NB4 (cell line): ENCODE results near the gene CPNE4.

ENCODE experiments used
- POLR2A ChIP-seq: IDR thresholded peaks from 2 replicates; pipeline ENCODE4 v1.6.1; 2011; ENCODE audit warnings: mild to moderate bottlenecking; ENCODE audit not compliant: insufficient read length; ENCODE audit errors: extremely low read depth
- TF ChIP-seq, protein P1 (sequence below): IDR thresholded peaks from one replicate; pipeline ENCODE4 v1.5.1; 2012; ENCODE audit warnings: low read depth, low read length

DNA sequence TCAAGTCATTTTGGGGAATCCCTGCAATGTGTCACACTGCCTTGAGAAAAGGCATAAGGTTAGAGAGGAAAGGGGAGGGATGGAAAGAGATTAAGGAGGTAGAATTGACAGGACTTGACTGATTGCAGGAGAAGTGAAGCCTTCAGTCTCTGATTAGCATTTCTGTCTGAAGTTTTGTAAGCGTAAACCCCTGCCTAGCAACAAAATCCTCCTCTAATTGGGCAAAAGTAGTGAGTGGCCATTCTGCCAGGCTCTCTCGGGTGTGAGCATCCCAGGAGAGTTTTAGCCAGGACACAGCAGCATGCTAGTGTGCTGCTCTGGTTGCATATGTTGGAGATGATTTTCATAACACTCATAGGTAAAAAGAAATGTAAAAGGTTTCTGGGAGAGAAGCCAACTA lies 415.0 kb downstream of the CPNE4 start:
- TF ChIP-seq, protein P1, sequence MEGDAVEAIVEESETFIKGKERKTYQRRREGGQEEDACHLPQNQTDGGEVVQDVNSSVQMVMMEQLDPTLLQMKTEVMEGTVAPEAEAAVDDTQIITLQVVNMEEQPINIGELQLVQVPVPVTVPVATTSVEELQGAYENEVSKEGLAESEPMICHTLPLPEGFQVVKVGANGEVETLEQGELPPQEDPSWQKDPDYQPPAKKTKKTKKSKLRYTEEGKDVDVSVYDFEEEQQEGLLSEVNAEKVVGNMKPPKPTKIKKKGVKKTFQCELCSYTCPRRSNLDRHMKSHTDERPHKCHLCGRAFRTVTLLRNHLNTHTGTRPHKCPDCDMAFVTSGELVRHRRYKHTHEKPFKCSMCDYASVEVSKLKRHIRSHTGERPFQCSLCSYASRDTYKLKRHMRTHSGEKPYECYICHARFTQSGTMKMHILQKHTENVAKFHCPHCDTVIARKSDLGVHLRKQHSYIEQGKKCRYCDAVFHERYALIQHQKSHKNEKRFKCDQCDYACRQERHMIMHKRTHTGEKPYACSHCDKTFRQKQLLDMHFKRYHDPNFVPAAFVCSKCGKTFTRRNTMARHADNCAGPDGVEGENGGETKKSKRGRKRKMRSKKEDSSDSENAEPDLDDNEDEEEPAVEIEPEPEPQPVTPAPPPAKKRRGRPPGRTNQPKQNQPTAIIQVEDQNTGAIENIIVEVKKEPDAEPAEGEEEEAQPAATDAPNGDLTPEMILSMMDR: no peak
- no peak for TF ChIP-seq POLR2A
